GM12878 (cell line): ENCODE results near the gene TMEM255A. TPM values are rescaled to one million over a fixed set of nuclear protein-coding genes. Genes with fewer than 3 reads are reported as not detected.

Experiments
- ATAC-seq: fragments of 200-7000 bp; cut with Tn5 transposase; 3 replicates; pipeline ENCODE4 v1.9.1; 2020; ENCODE audit warnings: mild to moderate bottlenecking, moderate library complexity
- BruUV-seq: library from RNA; stranded (reverse); fragments of 400-500 nt; replicated peaks from 2 replicates; lab custom pipeline; 2021; lab: Mats Ljungman, UMichigan
- CTCF ChIA-PET: fragments of 300-600 bp; sonication (Branson Sonifier 250); formaldehyde crosslinking; extraction: SDS; loops from one replicate; lab custom pipeline; 2021; ENCODE audit warnings: inconsistent platforms; lab: Yijun Ruan, JAX
- POLR2A ChIA-PET: fragments of 350-600 bp; formaldehyde crosslinking; extraction: SDS; loops from one replicate; lab custom pipeline; 2021; ENCODE audit warnings: inconsistent platforms; lab: Charles Lee
- RAD21 ChIA-PET: fragments of 300-600 bp; sonication (Branson Sonifier 250); formaldehyde crosslinking; loops from one replicate; lab custom pipeline; 2023; ENCODE audit warnings: antibody characterized with exemption; ENCODE audit not compliant: unreplicated experiment; lab: Charles Lee
- SMC1A ChIA-PET: fragments of 300-600 bp; sonication (Branson Sonifier 250); formaldehyde crosslinking; loops from one replicate; lab custom pipeline; 2023; ENCODE audit not compliant: unreplicated experiment, uncharacterized antibody; lab: Charles Lee
- DNase-seq: peaks from one replicate; pipeline ENCODE4 v3.0.0-alpha.2; 2011; ENCODE audit warnings: low read depth, low spot score
- FAIRE-seq: peaks from 3 replicates; lab custom pipeline; 2011; peaks lifted over from hg19 to GRCh38; lab: Jason Lieb, UNC
- H2AFZ ChIP-seq: 2 replicates; pipeline ENCODE4 v1.6.0; 2011; ENCODE audit warnings: low read depth, low read length, control low read depth; ENCODE audit not compliant: control insufficient read depth
- H3K27ac ChIP-seq: 2 replicates; pipeline ENCODE4 v1.5.1; 2011; ENCODE audit warnings: control low read depth; ENCODE audit not compliant: control insufficient read depth, insufficient read depth
- H3K27me3 ChIP-seq, 2 experiments: replicated peaks in 1 of 2; 2 replicates each; pipeline versions ENCODE4 v1.6.0 to v1.6.1; 2011; ENCODE audit warnings: low read length in 1 of 2; ENCODE audit not compliant: control insufficient read depth in 2 of 2, insufficient read depth in 2 of 2
- H3K36me3 ChIP-seq, 2 experiments: 2 replicates each; pipeline ENCODE4 v1.5.1; 2011; ENCODE audit warnings: low read length in 1 of 2; ENCODE audit not compliant: control insufficient read depth in 2 of 2, insufficient read depth in 2 of 2
- H3K4me1 ChIP-seq: 2 replicates; pipeline ENCODE4 v1.6.1; 2011; ENCODE audit warnings: mild to moderate bottlenecking, low read length, moderate library complexity, mixed read lengths; ENCODE audit not compliant: control insufficient read depth, insufficient read depth
- H3K4me2 ChIP-seq: 2 replicates; pipeline ENCODE4 v1.6.0; 2011; ENCODE audit warnings: control low read depth; ENCODE audit not compliant: control insufficient read depth, insufficient read depth
- H3K4me3 ChIP-seq: fragments of 200-600 bp; sonication (generic); 2 replicates; pipeline ENCODE4 v1.5.1; 2016
- H3K79me2 ChIP-seq: 2 replicates; pipeline ENCODE4 v1.6.0; 2011; ENCODE audit warnings: low read length; ENCODE audit not compliant: control insufficient read depth, insufficient read depth
- H3K9ac ChIP-seq: 2 replicates; pipeline ENCODE4 v1.8.0; 2011; ENCODE audit warnings: low read length, control low read depth, mixed read lengths; ENCODE audit not compliant: control insufficient read depth, insufficient read depth
- H3K9me3 ChIP-seq: replicated peaks from 3 replicates; pipeline ENCODE4 v1.5.1; 2011; ENCODE audit warnings: mild to moderate bottlenecking, low read length; ENCODE audit not compliant: control insufficient read depth, insufficient read depth
- H4K20me1 ChIP-seq: 2 replicates; pipeline ENCODE4 v1.6.0; 2011; ENCODE audit not compliant: control insufficient read depth, insufficient read depth
- ATF7 ChIP-seq: fragments of 450-650 bp; IDR thresholded peaks from 2 replicates; pipeline ENCODE4 v1.6.1; 2016; ENCODE audit warnings: low read depth, mild to moderate bottlenecking
- DPF2 ChIP-seq: fragments of 450-650 bp; IDR thresholded peaks from 2 replicates; pipeline ENCODE4 v1.6.1; 2017; ENCODE audit warnings: mild to moderate bottlenecking
- FOS ChIP-seq: IDR thresholded peaks from 3 replicates; pipeline ENCODE4 v1.6.1; 2011; ENCODE audit warnings: borderline replicate concordance; ENCODE audit not compliant: insufficient read length; ENCODE audit errors: extremely low read depth
- GABPA ChIP-seq: IDR thresholded peaks from 2 replicates; pipeline ENCODE4 v1.6.1; 2014; ENCODE audit warnings: antibody characterized with exemption, low read depth, mild to moderate bottlenecking, inconsistent platforms
- JUND ChIP-seq: IDR thresholded peaks from 2 replicates; pipeline ENCODE4 v1.6.1; 2012; ENCODE audit warnings: low read depth, mild to moderate bottlenecking, low read length, improper control_type of control experiment, moderate library complexity
- LARP7 ChIP-seq: fragments of 450-650 bp; IDR thresholded peaks from 2 replicates; pipeline ENCODE4 v1.6.1; 2017; ENCODE audit warnings: mild to moderate bottlenecking
- PAX5 ChIP-seq: IDR thresholded peaks from 2 replicates; pipeline ENCODE4 v1.6.1; 2011; ENCODE audit warnings: low read depth, low read length, borderline replicate concordance
- RB1 ChIP-seq: fragments of 450-650 bp; formaldehyde crosslinking; IDR thresholded peaks from 2 replicates; pipeline ENCODE4 v1.6.1; 2017; ENCODE audit warnings: mild to moderate bottlenecking, borderline replicate concordance
- RBBP5 ChIP-seq: fragments of 200-600 bp; sonication (generic); conservative IDR thresholded peaks from 2 replicates; pipeline ENCODE4 v1.6.1; 2016
- REST ChIP-seq: IDR thresholded peaks from 2 replicates; pipeline ENCODE4 v1.6.1; 2012; ENCODE audit warnings: mild to moderate bottlenecking, low read depth, low read length
- SIN3A ChIP-seq: IDR thresholded peaks from 2 replicates; pipeline ENCODE4 v1.6.1; 2012; ENCODE audit warnings: low read depth, low read length, improper control_type of control experiment
- SIX5 ChIP-seq: IDR thresholded peaks from 2 replicates; pipeline ENCODE4 v1.6.1; 2011; ENCODE audit warnings: mild to moderate bottlenecking, low read depth, low read length, moderate library complexity; ENCODE audit not compliant: severe bottlenecking
- SREBF1 ChIP-seq: IDR thresholded peaks from 2 replicates; pipeline ENCODE4 v1.6.1; 2012; ENCODE audit warnings: mild to moderate bottlenecking, low read length
- ZNF217 ChIP-seq: fragments of 450-650 bp; IDR thresholded peaks from 2 replicates; pipeline ENCODE4 v1.6.1; 2017; ENCODE audit warnings: antibody characterized with exemption, mild to moderate bottlenecking
- ZNF24 ChIP-seq: fragments of 450-650 bp; IDR thresholded peaks from 2 replicates; pipeline ENCODE4 v1.6.1; 2017; ENCODE audit warnings: antibody characterized with exemption, mild to moderate bottlenecking
- WGBS: methylation state at CpG from one replicate; pipeline ENCODE4 v1.1.6; 2016; ENCODE audit warnings: low lambda C conversion rate; ENCODE audit not compliant: insufficient replicate concordance, insufficient coverage; ENCODE audit errors: missing lambda C conversion rate; 5-methylcytosine and 5-hydroxymethylcytosine counted together
- in situ Hi-C: fragments of 300-500 bp; cut with MboI; formaldehyde crosslinking; loops from 9 replicates; pipeline ENCODE4 v1.14.3; 2018; ENCODE audit warnings: mixed read lengths
- intact Hi-C: fragments of 100-400 bp; cut with micrococcal nuclease; formaldehyde crosslinking; loops from one replicate; pipeline ENCODE4 v1.14.2; 2022; ENCODE audit not compliant: unreplicated experiment
- polyA plus RNA-seq, 11 experiments: library from polyadenylated mRNA; depleted of rRNA in 4 of 11; unstranded in 6 of 11; stranded (reverse) in 5 of 11; fragments of >200 nt; fragmentation: Nextera tagmentation in 4 of 11; fragmentation: Illumina TruSeq in 1 of 11; extraction: Ambion mirVana in 4 of 11; extraction: Trizol in 1 of 11; gene quantifications; 1 replicate in 1 of 11; 2 replicates in 10 of 11; pipeline versions ENCODE4 v1.2.1 to v1.2.3, GENCODE V29; 2011 to 2016; ENCODE audit warnings: inconsistent platforms in 2 of 11, missing spikeins in 2 of 11, low read depth in 1 of 11
- total RNA-seq, 4 experiments: library from RNA; depleted of rRNA in 3 of 4; stranded (reverse); fragments of >200 nt in 3 of 4; fragmentation: Illumina TruSeq in 1 of 4; extraction: Trizol in 1 of 4; gene quantifications; 2 replicates each; pipeline versions ENCODE4 v1.2.1 to v1.2.3, GENCODE V29; 2013 to 2021

The TMEM255A gene
- total and polyA plus RNA-seq, 10 of the 15 experiments (the other 5 are each of a cell fraction or from before 2014, with no cell fraction given), result 0.90 to 5.4 (median 1.3) TPM

DNA sequence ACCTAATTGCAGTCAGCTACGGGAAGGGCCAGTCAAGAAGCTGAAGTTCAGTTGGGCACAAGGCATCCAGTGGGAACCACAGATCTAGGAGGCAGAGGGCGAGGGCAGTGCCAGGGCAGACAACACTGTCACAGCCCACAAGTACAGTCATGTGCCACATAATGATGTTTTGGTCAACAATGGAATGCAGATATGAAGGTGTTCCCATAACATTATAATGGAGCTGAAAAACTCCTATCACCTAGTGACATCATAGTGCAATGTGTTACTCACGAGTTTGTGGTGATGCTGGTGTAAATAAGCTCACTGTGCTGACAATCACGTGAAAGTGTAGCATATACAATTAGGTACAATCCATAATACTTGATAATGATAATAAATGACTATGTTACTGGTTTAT lies 4.5 kb upstream of the TMEM255A start (continued):
- no peak for TF ChIP-seq REST

GRCh38 chrX:120311727-120312063 lies 434 bp upstream of the TMEM255A start:
- Histone ChIP-seq H2AFZ (no peak overlapping the region), H3K79me2 (no peaks in the 10 kb centered on the region), H3K27ac (no peak overlapping the region), H3K9me3 (no peaks in the 10 kb centered on the region), H3K36me3 (no peaks in the 10 kb centered on the region), H3K27me3 (peaks cover 2 to 7% of the 10 kb centered on the region in 2 experiments; a peak in 3 of 4 replicates), H3K9ac (no peak overlapping the region), H3K4me1 (no peaks in the 10 kb centered on the region), H3K4me3 (no peak overlapping the region), H4K20me1 (no peaks in the 10 kb centered on the region), H3K4me2 (no peak overlapping the region)
- FAIRE-seq (no peak), ATAC-seq (no peak), DNase-seq (no peak)
- RAD21 ChIA-PET, result interaction anchor here (0.8 kb wide), 1 partner anchor 10 kb away, joined by 3 read pairs; no protein-coding TSS in a partner anchor
- 17% methylated on average over 4 of the region's 4 CpGs for WGBS
- TF ChIP-seq FOS (no peak), RBBP5 (no peak), GABPA (no peak), SIN3A (no peak), SIX5 (no peak), PAX5 (no peak), ZNF24 (no peak), RB1 (no peak), SREBF1 (no peak), LARP7 (no peak), DPF2 (no peak), ZNF217 (no peak), ATF7 (no peak), JUND (no peak)
- POLR2A ChIA-PET, result interaction anchor here (0.7 to 1.4 kb wide), 2 partner anchors 10 to 67 kb away, joined by 3 to 4 read pairs; no protein-coding TSS in a partner anchor
- intact Hi-C loops (no loop called here), in situ Hi-C loops (no loop called here)
- no TSS peak for BruUV-seq
- CTCF ChIA-PET, result interaction anchor here (1.1 to 1.7 kb wide), 3 partner anchors 32 to 54 kb away, joined by 3 to 7 read pairs (median 3); no protein-coding TSS in a partner anchor
- SMC1A ChIA-PET, result interaction anchor here (1.1 kb wide), 1 partner anchor 23 kb away, joined by 5 read pairs; no protein-coding TSS in a partner anchor
